Osteoblast (primary cell): Measurements from ENCODE around the gene ASIC4. TPM values are rescaled to one million over a fixed set of nuclear protein-coding genes. Genes with fewer than 3 reads are reported as not detected.

Experiments used
- DNase-seq: peaks from one replicate; pipeline ENCODE4 v3.0.0; 2011; ENCODE audit warnings: low spot score, mixed read lengths; ENCODE audit not compliant: insufficient read length; ENCODE audit errors: missing footprints
- H2AFZ ChIP-seq: 2 replicates; pipeline ENCODE4 v1.6.0; 2011; ENCODE audit warnings: mild to moderate bottlenecking, low read length
- H3K27ac ChIP-seq: 2 replicates; pipeline ENCODE4 v1.5.1; 2011; ENCODE audit warnings: mild to moderate bottlenecking, low read depth, low read length, moderate library complexity
- H3K27me3 ChIP-seq: 2 replicates; pipeline ENCODE4 v1.6.0; 2012; ENCODE audit warnings: mild to moderate bottlenecking, control low read depth, inconsistent platforms, low read length, moderate library complexity; ENCODE audit not compliant: insufficient read depth
- H3K36me3 ChIP-seq: 2 replicates; pipeline ENCODE4 v1.5.1; 2011; ENCODE audit warnings: mild to moderate bottlenecking, low read length, control low read depth, moderate library complexity; ENCODE audit not compliant: insufficient read depth
- H3K4me1 ChIP-seq: 2 replicates; pipeline ENCODE4 v1.5.1; 2011; ENCODE audit warnings: mild to moderate bottlenecking, low read length, control low read depth, moderate library complexity; ENCODE audit not compliant: insufficient read depth
- H3K4me2 ChIP-seq: 2 replicates; pipeline ENCODE4 v1.6.0; 2011; ENCODE audit warnings: mild to moderate bottlenecking, low read length; ENCODE audit not compliant: insufficient read depth
- H3K4me3 ChIP-seq: fragments of 200-600 bp; sonication (generic); 3 replicates; pipeline ENCODE4 v1.5.1; 2012; ENCODE audit warnings: mild to moderate bottlenecking, low read length, inconsistent platforms; ENCODE audit not compliant: insufficient read depth
- H3K79me2 ChIP-seq: 2 replicates; pipeline ENCODE4 v1.6.0; 2012; ENCODE audit warnings: mild to moderate bottlenecking, low read length, control low read depth, inconsistent platforms; ENCODE audit not compliant: insufficient read depth
- H3K9me3 ChIP-seq: 2 replicates; pipeline ENCODE4 v1.5.1; 2011; ENCODE audit warnings: low read depth, low read length, control low read depth
- H4K20me1 ChIP-seq: 2 replicates; pipeline ENCODE4 v1.6.0; 2012; ENCODE audit warnings: mild to moderate bottlenecking, low read length, control low read depth; ENCODE audit not compliant: insufficient read depth
- total RNA-seq: library from RNA; depleted of rRNA; stranded (reverse); fragments of >200 nt; gene quantifications from 2 replicates; pipeline ENCODE4 v1.2.3, GENCODE V29; 2012
- TF ChIP-seq, protein P1 (sequence below): IDR thresholded peaks from 2 replicates; pipeline ENCODE4 v1.5.1; 2011; ENCODE audit warnings: mild to moderate bottlenecking, low read depth, low read length, moderate library complexity; ENCODE audit errors: extremely low read depth

The ASIC4 gene
- total RNA-seq, 1 donor = not detected

DNA sequence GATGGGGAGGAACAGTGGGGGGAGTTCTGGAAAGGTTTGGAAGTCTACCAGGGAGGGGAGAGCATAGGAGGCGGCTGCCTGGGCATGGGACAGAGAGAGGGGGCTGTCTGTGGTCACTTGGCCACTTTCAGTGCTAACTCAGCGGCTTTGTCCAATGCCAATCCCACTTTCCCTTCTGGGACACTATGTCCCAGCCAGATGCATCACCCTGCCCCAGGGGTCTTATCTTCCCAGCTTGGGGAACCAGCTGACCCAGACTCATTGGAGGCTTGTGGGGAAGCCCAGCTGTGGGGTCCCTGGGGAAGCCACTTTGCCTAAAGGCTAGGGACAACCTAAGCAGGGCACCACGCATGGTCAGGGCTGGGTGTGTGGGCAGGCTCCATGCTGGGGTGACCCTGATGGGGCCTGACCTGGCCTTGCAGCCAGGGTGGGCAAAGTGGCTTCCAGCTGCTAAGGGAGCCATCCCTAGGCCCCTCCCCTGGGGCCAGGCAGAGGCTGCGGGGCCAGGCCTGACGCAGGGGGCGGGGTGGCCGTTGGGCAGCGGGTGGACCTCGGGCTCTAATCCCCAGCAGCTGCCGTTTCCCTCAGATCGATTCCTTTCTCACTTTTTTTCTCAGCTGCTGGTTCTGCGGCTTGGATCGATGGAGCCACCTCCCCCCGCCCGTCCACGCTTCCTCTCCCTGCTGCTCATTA lies 1.6 kb upstream of the ASIC4 start:
- H3K4me2 ChIP-seq = no peak overlapping the region
- no peak for DNase-seq
- H3K9me3 ChIP-seq = no peaks in the 10 kb centered on the region
- H4K20me1 ChIP-seq = no peaks in the 10 kb centered on the region
- H3K4me1 ChIP-seq = peaks cover 12% of the 10 kb centered on the region
- H3K79me2 ChIP-seq = no peaks in the 10 kb centered on the region
- no peak overlapping the region for H2AFZ ChIP-seq
- no peak overlapping the region for H3K27ac ChIP-seq
- TF ChIP-seq, protein P1, sequence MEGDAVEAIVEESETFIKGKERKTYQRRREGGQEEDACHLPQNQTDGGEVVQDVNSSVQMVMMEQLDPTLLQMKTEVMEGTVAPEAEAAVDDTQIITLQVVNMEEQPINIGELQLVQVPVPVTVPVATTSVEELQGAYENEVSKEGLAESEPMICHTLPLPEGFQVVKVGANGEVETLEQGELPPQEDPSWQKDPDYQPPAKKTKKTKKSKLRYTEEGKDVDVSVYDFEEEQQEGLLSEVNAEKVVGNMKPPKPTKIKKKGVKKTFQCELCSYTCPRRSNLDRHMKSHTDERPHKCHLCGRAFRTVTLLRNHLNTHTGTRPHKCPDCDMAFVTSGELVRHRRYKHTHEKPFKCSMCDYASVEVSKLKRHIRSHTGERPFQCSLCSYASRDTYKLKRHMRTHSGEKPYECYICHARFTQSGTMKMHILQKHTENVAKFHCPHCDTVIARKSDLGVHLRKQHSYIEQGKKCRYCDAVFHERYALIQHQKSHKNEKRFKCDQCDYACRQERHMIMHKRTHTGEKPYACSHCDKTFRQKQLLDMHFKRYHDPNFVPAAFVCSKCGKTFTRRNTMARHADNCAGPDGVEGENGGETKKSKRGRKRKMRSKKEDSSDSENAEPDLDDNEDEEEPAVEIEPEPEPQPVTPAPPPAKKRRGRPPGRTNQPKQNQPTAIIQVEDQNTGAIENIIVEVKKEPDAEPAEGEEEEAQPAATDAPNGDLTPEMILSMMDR = no peak
- peaks cover 51% of the 10 kb centered on the region for H3K27me3 ChIP-seq
- H3K36me3 ChIP-seq = no peaks in the 10 kb centered on the region
- no peak overlapping the region for H3K4me3 ChIP-seq

GRCh38 chr2:219513787-219514186 lies 495 bp upstream of the ASIC4 start:
- peaks cover 51% of the 10 kb centered on the region for H3K27me3 ChIP-seq
- H3K4me3 ChIP-seq = no peak overlapping the region
- H2AFZ ChIP-seq = no peak overlapping the region
- H3K4me2 ChIP-seq = no peak overlapping the region
- peaks cover 12% of the 10 kb centered on the region for H3K4me1 ChIP-seq
- H3K36me3 ChIP-seq = no peaks in the 10 kb centered on the region
- TF ChIP-seq, protein P1 = no peak
- no peak overlapping the region for H3K27ac ChIP-seq
- H3K9me3 ChIP-seq = no peaks in the 10 kb centered on the region
- H3K79me2 ChIP-seq = no peaks in the 10 kb centered on the region
- DNase-seq = no peak
- H4K20me1 ChIP-seq = no peaks in the 10 kb centered on the region

DNA sequence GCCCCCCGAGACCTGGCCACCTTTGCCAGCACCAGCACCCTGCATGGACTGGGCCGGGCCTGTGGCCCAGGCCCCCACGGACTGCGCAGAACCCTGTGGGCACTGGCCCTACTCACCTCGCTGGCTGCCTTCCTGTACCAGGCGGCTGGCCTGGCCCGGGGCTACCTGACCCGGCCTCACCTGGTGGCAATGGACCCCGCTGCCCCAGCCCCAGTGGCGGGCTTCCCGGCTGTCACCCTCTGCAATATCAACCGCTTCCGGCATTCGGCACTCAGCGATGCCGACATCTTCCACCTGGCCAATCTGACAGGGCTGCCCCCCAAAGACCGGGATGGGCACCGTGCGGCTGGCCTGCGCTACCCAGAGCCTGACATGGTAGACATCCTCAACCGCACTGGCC lies 554 bp downstream of the ASIC4 start:
- peaks cover 4% of the 10 kb centered on the region for H3K4me1 ChIP-seq
- no peak overlapping the region for H3K27ac ChIP-seq
- H3K9me3 ChIP-seq = no peaks in the 10 kb centered on the region
- DNase-seq = no peak
- H3K36me3 ChIP-seq = no peaks in the 10 kb centered on the region
- no peaks in the 10 kb centered on the region for H3K79me2 ChIP-seq
- H4K20me1 ChIP-seq = no peaks in the 10 kb centered on the region
- H3K4me3 ChIP-seq = no peak overlapping the region
- no peak overlapping the region for H3K4me2 ChIP-seq
- TF ChIP-seq, protein P1 = no peak
- H3K27me3 ChIP-seq = peaks cover 51% of the 10 kb centered on the region
- H2AFZ ChIP-seq = no peak overlapping the region

DNA sequence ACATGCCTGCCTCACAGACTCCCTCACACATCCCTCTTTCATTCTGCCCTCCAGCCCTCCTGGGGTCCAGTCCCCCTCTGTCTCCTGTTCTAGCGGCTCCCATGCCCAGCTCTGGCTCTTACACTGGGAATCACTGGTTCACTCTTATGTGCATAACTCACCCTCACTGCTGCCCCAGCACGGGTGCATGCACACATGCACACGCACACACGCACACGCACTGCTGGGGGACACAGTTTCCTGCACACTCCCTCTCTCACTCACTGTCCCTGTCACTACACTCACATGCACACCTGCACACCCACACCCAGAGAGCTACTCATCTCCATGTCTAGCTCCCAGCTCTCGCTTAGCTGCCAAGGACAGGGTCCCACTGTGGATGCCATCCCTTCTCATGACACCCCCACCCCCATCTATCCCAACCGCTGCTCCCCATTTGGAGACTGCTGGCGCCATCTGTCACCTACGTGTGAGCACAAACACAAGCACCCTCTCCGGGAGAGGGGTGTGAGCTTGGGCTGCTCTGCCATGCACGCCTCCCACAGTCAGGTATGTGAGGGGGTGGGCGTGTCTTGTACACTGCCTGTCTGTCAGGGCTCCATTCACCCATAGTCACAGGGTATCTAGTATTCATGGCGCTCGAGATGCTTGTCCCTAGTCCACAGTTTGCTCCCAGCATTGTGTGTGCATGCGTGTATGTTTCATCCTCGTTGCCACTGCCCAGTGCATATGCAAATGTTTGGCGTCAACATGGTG lies 1.8 kb downstream of the ASIC4 start:
- Histone ChIP-seq H3K4me3 (no peak overlapping the region), H3K79me2 (no peaks in the 10 kb centered on the region), H3K27me3 (peaks cover 47% of the 10 kb centered on the region), H3K9me3 (no peaks in the 10 kb centered on the region), H3K36me3 (no peaks in the 10 kb centered on the region), H3K27ac (no peak overlapping the region), H3K4me1 (peaks cover 6% of the 10 kb centered on the region), H3K4me2 (no peak overlapping the region), H2AFZ (no peak overlapping the region), H4K20me1 (no peaks in the 10 kb centered on the region)
- DNase-seq = no peak
- TF ChIP-seq, protein P1 = no peak
